ENCODE data around the gene TCF12.

The TCF12 gene

GRCh38 chr15:56972426-56972825 is 54.0 kb downstream of the TCF12 start:
- TF ChIP-seq NFIC (IDR thresholded peaks at IDR 0.05) = no peak
- no peak for TF ChIP-seq ZBTB7A (IDR thresholded peaks at IDR 0.05; ENCODE audit: low read depth)
- TF ChIP-seq TAF1 (IDR thresholded peaks at IDR 0.05; ENCODE audit: low read depth) = no peak
- TF ChIP-seq, protein P1, sequence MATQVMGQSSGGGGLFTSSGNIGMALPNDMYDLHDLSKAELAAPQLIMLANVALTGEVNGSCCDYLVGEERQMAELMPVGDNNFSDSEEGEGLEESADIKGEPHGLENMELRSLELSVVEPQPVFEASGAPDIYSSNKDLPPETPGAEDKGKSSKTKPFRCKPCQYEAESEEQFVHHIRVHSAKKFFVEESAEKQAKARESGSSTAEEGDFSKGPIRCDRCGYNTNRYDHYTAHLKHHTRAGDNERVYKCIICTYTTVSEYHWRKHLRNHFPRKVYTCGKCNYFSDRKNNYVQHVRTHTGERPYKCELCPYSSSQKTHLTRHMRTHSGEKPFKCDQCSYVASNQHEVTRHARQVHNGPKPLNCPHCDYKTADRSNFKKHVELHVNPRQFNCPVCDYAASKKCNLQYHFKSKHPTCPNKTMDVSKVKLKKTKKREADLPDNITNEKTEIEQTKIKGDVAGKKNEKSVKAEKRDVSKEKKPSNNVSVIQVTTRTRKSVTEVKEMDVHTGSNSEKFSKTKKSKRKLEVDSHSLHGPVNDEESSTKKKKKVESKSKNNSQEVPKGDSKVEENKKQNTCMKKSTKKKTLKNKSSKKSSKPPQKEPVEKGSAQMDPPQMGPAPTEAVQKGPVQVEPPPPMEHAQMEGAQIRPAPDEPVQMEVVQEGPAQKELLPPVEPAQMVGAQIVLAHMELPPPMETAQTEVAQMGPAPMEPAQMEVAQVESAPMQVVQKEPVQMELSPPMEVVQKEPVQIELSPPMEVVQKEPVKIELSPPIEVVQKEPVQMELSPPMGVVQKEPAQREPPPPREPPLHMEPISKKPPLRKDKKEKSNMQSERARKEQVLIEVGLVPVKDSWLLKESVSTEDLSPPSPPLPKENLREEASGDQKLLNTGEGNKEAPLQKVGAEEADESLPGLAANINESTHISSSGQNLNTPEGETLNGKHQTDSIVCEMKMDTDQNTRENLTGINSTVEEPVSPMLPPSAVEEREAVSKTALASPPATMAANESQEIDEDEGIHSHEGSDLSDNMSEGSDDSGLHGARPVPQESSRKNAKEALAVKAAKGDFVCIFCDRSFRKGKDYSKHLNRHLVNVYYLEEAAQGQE (IDR thresholded peaks at IDR 0.05; ENCODE audit: low read depth) = no peak
- no peak for TF ChIP-seq CEBPB (IDR thresholded peaks at IDR 0.05)
- no peak for TF ChIP-seq RAD21 (IDR thresholded peaks at IDR 0.05; ENCODE audit: low read depth)
- TF ChIP-seq USF1 (IDR thresholded peaks at IDR 0.05) = no peak
- TF ChIP-seq FOXM1 (IDR thresholded peaks at IDR 0.05; ENCODE audit: borderline replicate concordance, low read depth) = no peak
- TF ChIP-seq EGR1 (IDR thresholded peaks at IDR 0.05) = no peak
- TF ChIP-seq YY1 (IDR thresholded peaks at IDR 0.05; ENCODE audit: low read depth) = no peak
- no peak for TF ChIP-seq MAX (IDR thresholded peaks at IDR 0.05)
- TF ChIP-seq TEAD4 (IDR thresholded peaks at IDR 0.05) = no peak
- no peak for TF ChIP-seq CREB1 (IDR thresholded peaks at IDR 0.05; ENCODE audit: low read depth)
- no peak for TF ChIP-seq EP300 (IDR thresholded peaks at IDR 0.05; ENCODE audit: borderline replicate concordance)
- TF ChIP-seq TCF12 (IDR thresholded peaks at IDR 0.05; ENCODE audit: low read depth) = no peak

DNA sequence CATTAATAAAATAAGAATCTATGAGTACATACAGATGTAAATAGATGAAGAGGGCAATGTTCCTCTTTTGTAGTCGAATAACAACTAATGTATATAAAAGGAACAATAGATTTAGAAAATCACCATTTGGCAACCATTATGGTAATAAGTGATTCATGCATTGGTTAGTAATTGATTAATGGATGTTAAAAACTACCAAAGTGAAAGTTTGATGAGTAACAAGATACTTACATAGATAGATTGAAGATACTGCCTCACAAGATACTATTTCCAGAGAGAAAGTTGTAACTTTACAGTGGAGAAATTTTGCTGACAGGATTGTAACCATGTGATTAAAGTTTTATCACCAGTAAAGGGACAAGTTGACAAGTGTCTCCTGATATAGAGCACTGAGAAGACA is 55.0 kb downstream of the TCF12 start:
- TF ChIP-seq CREB1 (IDR thresholded peaks at IDR 0.05; ENCODE audit: low read depth) = no peak
- no peak for TF ChIP-seq TAF1 (IDR thresholded peaks at IDR 0.05; ENCODE audit: low read depth)
- TF ChIP-seq EGR1 (IDR thresholded peaks at IDR 0.05) = no peak
- TF ChIP-seq FOXM1 (IDR thresholded peaks at IDR 0.05; ENCODE audit: borderline replicate concordance, low read depth) = no peak
- no peak for TF ChIP-seq CEBPB (IDR thresholded peaks at IDR 0.05)

- TF ChIP-seq EP300 (IDR thresholded peaks at IDR 0.05; ENCODE audit: borderline replicate concordance) = no peak
- TF ChIP-seq TEAD4 (IDR thresholded peaks at IDR 0.05) = no peak
- no peak for TF ChIP-seq NFIC (IDR thresholded peaks at IDR 0.05)
- TF ChIP-seq CREB1 (IDR thresholded peaks at IDR 0.05; ENCODE audit: low read depth) = no peak
- no peak for TF ChIP-seq RAD21 (IDR thresholded peaks at IDR 0.05; ENCODE audit: low read depth)
- no peak for TF ChIP-seq USF1 (IDR thresholded peaks at IDR 0.05)
- TF ChIP-seq, protein P1 (IDR thresholded peaks at IDR 0.05; ENCODE audit: low read depth) = no peak
- TF ChIP-seq EGR1 (IDR thresholded peaks at IDR 0.05) = no peak
- no peak for TF ChIP-seq FOXM1 (IDR thresholded peaks at IDR 0.05; ENCODE audit: borderline replicate concordance, low read depth)
- no peak for TF ChIP-seq TAF1 (IDR thresholded peaks at IDR 0.05; ENCODE audit: low read depth)
- no peak for TF ChIP-seq TCF12 (IDR thresholded peaks at IDR 0.05; ENCODE audit: low read depth)
- no peak for TF ChIP-seq MAX (IDR thresholded peaks at IDR 0.05)
- no peak for TF ChIP-seq YY1 (IDR thresholded peaks at IDR 0.05; ENCODE audit: low read depth)
- TF ChIP-seq CEBPB (IDR thresholded peaks at IDR 0.05) = no peak
- TF ChIP-seq ZBTB7A (IDR thresholded peaks at IDR 0.05; ENCODE audit: low read depth) = no peak
Measured at GRCh38 chr15:56977232-56977631, 58.8 kb downstream of the TCF12 start.

GRCh38 chr15:56978898-56979662 is 60.6 kb downstream of the TCF12 start:
- no peak for TF ChIP-seq USF1 (IDR thresholded peaks at IDR 0.05)
- no peak for TF ChIP-seq EGR1 (IDR thresholded peaks at IDR 0.05)
- no peak for TF ChIP-seq CREB1 (IDR thresholded peaks at IDR 0.05; ENCODE audit: low read depth)

GRCh38 chr15:56980473-56980872 is 62.0 kb downstream of the TCF12 start:
- TF ChIP-seq FOXM1 (IDR thresholded peaks at IDR 0.05; ENCODE audit: borderline replicate concordance, low read depth) (no peak), EP300 (IDR thresholded peaks at IDR 0.05; ENCODE audit: borderline replicate concordance) (no peak), ZBTB7A (IDR thresholded peaks at IDR 0.05; ENCODE audit: low read depth) (no peak), MAX (IDR thresholded peaks at IDR 0.05) (no peak), TAF1 (IDR thresholded peaks at IDR 0.05; ENCODE audit: low read depth) (no peak), NFIC (IDR thresholded peaks at IDR 0.05) (no peak), YY1 (IDR thresholded peaks at IDR 0.05; ENCODE audit: low read depth) (no peak), CEBPB (IDR thresholded peaks at IDR 0.05) (no peak)
